ENCODE data around the gene AOC2. TPM values are rescaled to one million over a fixed set of nuclear protein-coding genes. Genes with fewer than 3 reads are reported as not detected.

Gene AOC2
- total and polyA plus RNA-seq, 2 of the 13 experiments (the other 11 are each of a cell fraction or from before 2014, with no cell fraction given): 1.2 to 3.3 TPM

DNA sequence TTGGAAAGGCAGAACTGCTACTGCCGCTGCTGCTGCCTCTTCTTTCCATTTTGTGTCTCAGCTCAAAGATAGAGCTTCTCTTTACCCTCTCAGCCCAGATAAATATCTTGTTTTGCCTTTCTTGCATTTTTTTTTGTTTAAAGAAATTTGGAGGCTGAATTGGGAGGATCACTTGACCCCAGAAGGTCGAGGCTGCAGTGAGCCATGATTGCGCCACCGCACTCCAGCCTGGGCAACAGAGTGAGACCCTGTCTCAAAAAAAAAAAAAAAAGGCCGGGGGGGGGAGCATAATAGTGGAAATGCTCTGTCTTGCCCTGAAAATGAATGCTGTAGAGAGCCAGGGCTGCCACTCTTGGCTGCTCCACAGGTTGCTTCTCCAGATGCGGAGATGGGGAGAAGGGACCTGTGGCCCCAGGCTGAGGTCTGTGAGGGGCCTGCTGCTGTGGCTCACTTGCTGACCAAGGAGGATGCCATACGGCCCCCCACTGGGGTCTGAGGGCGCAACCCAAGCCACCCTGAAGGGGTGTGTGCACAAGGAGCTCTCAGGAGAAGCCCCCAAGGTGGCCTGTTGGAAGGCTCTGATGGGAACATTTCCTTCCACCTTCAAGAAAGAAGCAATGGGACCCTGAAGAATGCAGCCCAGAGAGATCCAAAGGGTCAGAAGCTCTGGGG lies 34.7 kb downstream of the AOC2 start (continued):
- TF ChIP-seq, protein P1, sequence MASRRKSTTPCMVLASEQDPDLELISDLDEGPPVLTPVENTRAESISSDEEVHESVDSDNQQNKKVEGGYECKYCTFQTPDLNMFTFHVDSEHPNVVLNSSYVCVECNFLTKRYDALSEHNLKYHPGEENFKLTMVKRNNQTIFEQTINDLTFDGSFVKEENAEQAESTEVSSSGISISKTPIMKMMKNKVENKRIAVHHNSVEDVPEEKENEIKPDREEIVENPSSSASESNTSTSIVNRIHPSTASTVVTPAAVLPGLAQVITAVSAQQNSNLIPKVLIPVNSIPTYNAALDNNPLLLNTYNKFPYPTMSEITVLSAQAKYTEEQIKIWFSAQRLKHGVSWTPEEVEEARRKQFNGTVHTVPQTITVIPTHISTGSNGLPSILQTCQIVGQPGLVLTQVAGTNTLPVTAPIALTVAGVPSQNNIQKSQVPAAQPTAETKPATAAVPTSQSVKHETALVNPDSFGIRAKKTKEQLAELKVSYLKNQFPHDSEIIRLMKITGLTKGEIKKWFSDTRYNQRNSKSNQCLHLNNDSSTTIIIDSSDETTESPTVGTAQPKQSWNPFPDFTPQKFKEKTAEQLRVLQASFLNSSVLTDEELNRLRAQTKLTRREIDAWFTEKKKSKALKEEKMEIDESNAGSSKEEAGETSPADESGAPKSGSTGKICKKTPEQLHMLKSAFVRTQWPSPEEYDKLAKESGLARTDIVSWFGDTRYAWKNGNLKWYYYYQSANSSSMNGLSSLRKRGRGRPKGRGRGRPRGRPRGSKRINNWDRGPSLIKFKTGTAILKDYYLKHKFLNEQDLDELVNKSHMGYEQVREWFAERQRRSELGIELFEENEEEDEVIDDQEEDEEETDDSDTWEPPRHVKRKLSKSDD (CRISPR knock-in tag; IDR thresholded peaks at IDR 0.05; ENCODE audit: low read depth): no peak
- no peak for TF ChIP-seq JARID2 (CRISPR knock-in tag; IDR thresholded peaks at IDR 0.05; ENCODE audit: insufficient replicate concordance)
- TF ChIP-seq RXRB (CRISPR knock-in tag; IDR thresholded peaks at IDR 0.05; ENCODE audit: borderline replicate concordance): no peak
- TF ChIP-seq ZNF451 (CRISPR knock-in tag; IDR thresholded peaks at IDR 0.05): no peak
- TF ChIP-seq, protein P2, sequence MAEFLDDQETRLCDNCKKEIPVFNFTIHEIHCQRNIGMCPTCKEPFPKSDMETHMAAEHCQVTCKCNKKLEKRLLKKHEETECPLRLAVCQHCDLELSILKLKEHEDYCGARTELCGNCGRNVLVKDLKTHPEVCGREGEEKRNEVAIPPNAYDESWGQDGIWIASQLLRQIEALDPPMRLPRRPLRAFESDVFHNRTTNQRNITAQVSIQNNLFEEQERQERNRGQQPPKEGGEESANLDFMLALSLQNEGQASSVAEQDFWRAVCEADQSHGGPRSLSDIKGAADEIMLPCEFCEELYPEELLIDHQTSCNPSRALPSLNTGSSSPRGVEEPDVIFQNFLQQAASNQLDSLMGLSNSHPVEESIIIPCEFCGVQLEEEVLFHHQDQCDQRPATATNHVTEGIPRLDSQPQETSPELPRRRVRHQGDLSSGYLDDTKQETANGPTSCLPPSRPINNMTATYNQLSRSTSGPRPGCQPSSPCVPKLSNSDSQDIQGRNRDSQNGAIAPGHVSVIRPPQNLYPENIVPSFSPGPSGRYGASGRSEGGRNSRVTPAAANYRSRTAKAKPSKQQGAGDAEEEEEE (CRISPR knock-in tag; IDR thresholded peaks at IDR 0.05; ENCODE audit: borderline replicate concordance): no peak
- TF ChIP-seq ZSCAN31 (CRISPR knock-in tag; IDR thresholded peaks at IDR 0.05; ENCODE audit: low read depth): no peak
- no peak for TF ChIP-seq GABPA (IDR thresholded peaks at IDR 0.05; ENCODE audit: low read depth, low read length)
- no peak for TF ChIP-seq GABPA (CRISPR knock-in tag; IDR thresholded peaks at IDR 0.05; ENCODE audit: low read depth)
- TF ChIP-seq NR2F6 (IDR thresholded peaks at IDR 0.05): 0 out of 2 replicates have a peak, but pooled peaks have one; percentile 26
- TF ChIP-seq NR2F6 (CRISPR knock-in tag; IDR thresholded peaks at IDR 0.05): no peak
- no peak for TF ChIP-seq ZNF136 (CRISPR knock-in tag; IDR thresholded peaks at IDR 0.05; ENCODE audit: low read depth)
- TF ChIP-seq CENPX (CRISPR knock-in tag; IDR thresholded peaks at IDR 0.05): no peak
- TF ChIP-seq REPIN1 (CRISPR knock-in tag; IDR thresholded peaks at IDR 0.05; ENCODE audit: borderline replicate concordance, low read depth): 0 out of 2 replicates have a peak, but pooled peaks have one; percentile 13
- TF ChIP-seq, protein P3, sequence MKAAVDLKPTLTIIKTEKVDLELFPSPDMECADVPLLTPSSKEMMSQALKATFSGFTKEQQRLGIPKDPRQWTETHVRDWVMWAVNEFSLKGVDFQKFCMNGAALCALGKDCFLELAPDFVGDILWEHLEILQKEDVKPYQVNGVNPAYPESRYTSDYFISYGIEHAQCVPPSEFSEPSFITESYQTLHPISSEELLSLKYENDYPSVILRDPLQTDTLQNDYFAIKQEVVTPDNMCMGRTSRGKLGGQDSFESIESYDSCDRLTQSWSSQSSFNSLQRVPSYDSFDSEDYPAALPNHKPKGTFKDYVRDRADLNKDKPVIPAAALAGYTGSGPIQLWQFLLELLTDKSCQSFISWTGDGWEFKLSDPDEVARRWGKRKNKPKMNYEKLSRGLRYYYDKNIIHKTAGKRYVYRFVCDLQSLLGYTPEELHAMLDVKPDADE (CRISPR knock-in tag; IDR thresholded peaks at IDR 0.05): no peak
- peak; percentile 95 for TF ChIP-seq ZNF121 (CRISPR knock-in tag; IDR thresholded peaks at IDR 0.05)
- no peak for TF ChIP-seq RBM39 (IDR thresholded peaks at IDR 0.05; ENCODE audit: low read depth, low read length, poor library complexity, severe bottlenecking)

Data from HepG2 (cell line).